Sigmoid colon (tissue), 4 donors: Measurements from ENCODE around the gene AMOTL2.

Experiments
- CTCF ChIP-seq, 4 experiments: fragments of 450-650 bp in 3 of 4; fragments of 200-600 bp in 1 of 4; IDR thresholded peaks; one replicate each; pipeline ENCODE4 v1.5.1; 2016 to 2019; ENCODE audit warnings: antibody characterized with exemption in 4 of 4, mild to moderate bottlenecking in 3 of 4, moderate library complexity in 2 of 4
- EP300 ChIP-seq, 4 donors: sonication (generic); formaldehyde crosslinking; IDR thresholded peaks; one replicate each; pipeline ENCODE4 v1.6.1; 2017; ENCODE audit warnings: antibody characterized with exemption in 4 of 4
- POLR2A ChIP-seq, 2 donors: fragments of 450-650 bp; IDR thresholded peaks; one replicate each; pipeline ENCODE4 v1.6.1; 2016; ENCODE audit warnings: antibody characterized with exemption in 2 of 2, mild to moderate bottlenecking in 2 of 2, moderate library complexity in 2 of 2
- POLR2AphosphoS5 ChIP-seq, 4 donors: sonication (generic); formaldehyde crosslinking; IDR thresholded peaks; one replicate each; pipeline ENCODE4 v1.6.1; 2017; ENCODE audit warnings: antibody characterized with exemption in 4 of 4

GRCh38 chr3:134404366-134404885 lies 30.2 kb upstream of the AMOTL2 start:
- TF ChIP-seq POLR2A (IDR thresholded peaks at IDR 0.05) = no peak
- no peak for TF ChIP-seq POLR2AphosphoS5 (IDR thresholded peaks at IDR 0.05)
- TF ChIP-seq CTCF (IDR thresholded peaks at IDR 0.05) = no peak
- TF ChIP-seq EP300 (IDR thresholded peaks at IDR 0.05) = no peak
